PC-3 (cell line): ENCODE results near the gene DZIP3. TPM values are rescaled to one million over a fixed set of nuclear protein-coding genes. Genes with fewer than 3 reads are reported as not detected.

Experiments used
- ATAC-seq: fragments of 200-7000 bp; cut with Tn5 transposase; 2 replicates; pipeline ENCODE4 v1.9.1; 2020; ENCODE audit warnings: mild to moderate bottlenecking, moderate library complexity
- BruUV-seq: library from RNA; stranded (reverse); fragments of 400-500 nt; replicated peaks from 2 replicates; lab custom pipeline; 2021; lab: Mats Ljungman, UMichigan
- CTCF ChIA-PET: fragments of 300-600 bp; sonication (Branson Sonifier 250); formaldehyde crosslinking; loops from one replicate; lab custom pipeline; 2022; ENCODE audit warnings: antibody characterized with exemption; lab: Charles Lee
- POLR2A ChIA-PET: fragments of 300-600 bp; sonication (Branson Sonifier 250); formaldehyde crosslinking; loops from one replicate; lab custom pipeline; 2022; ENCODE audit warnings: antibody characterized with exemption; ENCODE audit not compliant: unreplicated experiment; lab: Charles Lee
- DNase-seq: peaks from one replicate; pipeline ENCODE4 v3.0.0-alpha.2; 2015
- H2AFZ ChIP-seq: fragments of 300-600 bp; sonication (generic); 2 replicates; pipeline ENCODE4 v1.6.0; 2016; ENCODE audit warnings: antibody characterized with exemption, low read length
- H3F3A ChIP-seq: fragments of 300-600 bp; sonication (generic); one replicate; pipeline ENCODE4 v1.6.0; 2017; ENCODE audit warnings: antibody characterized with exemption, low read length, control low read depth, mild to moderate bottlenecking; ENCODE audit not compliant: unreplicated experiment
- H3K27ac ChIP-seq: fragments of 300-600 bp; sonication (generic); 2 replicates; pipeline ENCODE4 v1.5.1; 2016; ENCODE audit warnings: mild to moderate bottlenecking, low read length
- H3K27me3 ChIP-seq: fragments of 300-600 bp; sonication (generic); 2 replicates; pipeline ENCODE4 v1.6.1; 2016; ENCODE audit warnings: low read length, mixed read lengths
- H3K36me3 ChIP-seq: fragments of 300-600 bp; sonication (generic); 2 replicates; pipeline ENCODE4 v1.6.1; 2016; ENCODE audit warnings: low read depth, mixed run types, low read length, mixed read lengths
- H3K4me1 ChIP-seq: fragments of 300-600 bp; sonication (generic); 2 replicates; pipeline ENCODE4 v1.5.1; 2016; ENCODE audit warnings: low read length; ENCODE audit not compliant: insufficient read depth
- H3K4me2 ChIP-seq: fragments of 300-600 bp; sonication (generic); 2 replicates; pipeline ENCODE4 v1.6.0; 2016; ENCODE audit warnings: low read length
- H3K4me3 ChIP-seq: fragments of 300-600 bp; sonication (generic); 2 replicates; pipeline ENCODE4 v1.5.1; 2016; ENCODE audit warnings: mild to moderate bottlenecking, low read length, mixed read lengths
- H3K79me2 ChIP-seq: fragments of 300-600 bp; sonication (generic); 2 replicates; pipeline ENCODE4 v1.6.1; 2017; ENCODE audit warnings: low read length, mixed read lengths
- H3K9ac ChIP-seq: fragments of 300-600 bp; sonication (generic); 2 replicates; pipeline ENCODE4 v1.6.0; 2016; ENCODE audit warnings: mild to moderate bottlenecking, low read length
- H3K9me2 ChIP-seq: fragments of 300-600 bp; sonication (generic); replicated peaks from 2 replicates; pipeline ENCODE4 v1.6.1; 2016; ENCODE audit warnings: mixed run types, low read length, mixed read lengths
- H3K9me3 ChIP-seq: fragments of 300-600 bp; sonication (generic); 2 replicates; pipeline ENCODE4 v1.6.1; 2016; ENCODE audit warnings: low read length, mixed read lengths
- H4K20me1 ChIP-seq: fragments of 300-600 bp; sonication (generic); 2 replicates; pipeline ENCODE4 v1.6.1; 2016; ENCODE audit warnings: low read length, mixed read lengths
- EZH2 ChIP-seq: fragments of 300-600 bp; sonication (generic); IDR thresholded peaks from one replicate; pipeline ENCODE4 v1.6.1; 2017; ENCODE audit warnings: antibody characterized with exemption, mild to moderate bottlenecking, low read length; ENCODE audit not compliant: unreplicated experiment
- EZH2phosphoT487 ChIP-seq: fragments of 300-600 bp; sonication (generic); IDR thresholded peaks from 2 replicates; pipeline ENCODE4 v1.6.1; 2018; ENCODE audit warnings: mild to moderate bottlenecking, antibody characterized with exemption, low read length, borderline replicate concordance
- intact Hi-C: fragments of 100-400 bp; cut with micrococcal nuclease; formaldehyde crosslinking; loops from 2 replicates; pipeline ENCODE4 v1.9.0; 2023
- total RNA-seq: library from RNA; depleted of rRNA; stranded (reverse); fragments of >200 nt; gene quantifications from 2 replicates; pipeline ENCODE4 v1.2.3, GENCODE V29; 2014
- TF ChIP-seq, protein P1 (sequence below): fragments of 300-600 bp; sonication (generic); conservative IDR thresholded peaks from 2 replicates; pipeline ENCODE4 v1.5.1; 2017; ENCODE audit warnings: antibody characterized with exemption, low read depth, mild to moderate bottlenecking, low read length

Gene DZIP3
- total RNA-seq, 1 experiment from 2014 or later, result 7.3 TPM

- intact Hi-C loops, result no loop called here
- TF ChIP-seq EZH2phosphoT487, result no peak
- no peak for TF ChIP-seq EZH2
- H3K27me3 ChIP-seq, result no peaks in the 10 kb centered on the region
- H3K4me2 ChIP-seq, result no peak overlapping the region
- DNase-seq (no peak), ATAC-seq (no peak)
- no peaks in the 10 kb centered on the region for H3K4me1 ChIP-seq
- no TSS peak for BruUV-seq
- no peak overlapping the region for H2AFZ ChIP-seq
- no peaks in the 10 kb centered on the region for H3F3A ChIP-seq
- no peak overlapping the region for H3K9ac ChIP-seq
- no peak overlapping the region for H3K27ac ChIP-seq
- H3K79me2 ChIP-seq, result no peaks in the 10 kb centered on the region
- ChIA-PET CTCF (no interaction called here), POLR2A (no interaction called here)
- no peaks in the 10 kb centered on the region for H4K20me1 ChIP-seq
- H3K4me3 ChIP-seq, result no peak overlapping the region
- H3K36me3 ChIP-seq, result no peaks in the 10 kb centered on the region
- H3K9me3 ChIP-seq, result no peaks in the 10 kb centered on the region
- H3K9me2 ChIP-seq, result no peaks in the 10 kb centered on the region
These were observed 34.0 kb downstream of the DZIP3 start for GRCh38 chr3:108623504-108623903.

- Histone ChIP-seq H3K4me2 (no peak overlapping the region), H3K9me2 (no peaks in the 10 kb centered on the region), H2AFZ (no peak overlapping the region), H3K9ac (no peak overlapping the region), H3K79me2 (no peaks in the 10 kb centered on the region), H3K4me3 (no peak overlapping the region), H3F3A (no peaks in the 10 kb centered on the region), H3K27me3 (no peaks in the 10 kb centered on the region), H3K27ac (no peak overlapping the region), H3K9me3 (no peaks in the 10 kb centered on the region), H4K20me1 (no peaks in the 10 kb centered on the region), H3K36me3 (no peaks in the 10 kb centered on the region), H3K4me1 (no peaks in the 10 kb centered on the region)
- ATAC-seq, result no peak
- TF ChIP-seq, protein P1, sequence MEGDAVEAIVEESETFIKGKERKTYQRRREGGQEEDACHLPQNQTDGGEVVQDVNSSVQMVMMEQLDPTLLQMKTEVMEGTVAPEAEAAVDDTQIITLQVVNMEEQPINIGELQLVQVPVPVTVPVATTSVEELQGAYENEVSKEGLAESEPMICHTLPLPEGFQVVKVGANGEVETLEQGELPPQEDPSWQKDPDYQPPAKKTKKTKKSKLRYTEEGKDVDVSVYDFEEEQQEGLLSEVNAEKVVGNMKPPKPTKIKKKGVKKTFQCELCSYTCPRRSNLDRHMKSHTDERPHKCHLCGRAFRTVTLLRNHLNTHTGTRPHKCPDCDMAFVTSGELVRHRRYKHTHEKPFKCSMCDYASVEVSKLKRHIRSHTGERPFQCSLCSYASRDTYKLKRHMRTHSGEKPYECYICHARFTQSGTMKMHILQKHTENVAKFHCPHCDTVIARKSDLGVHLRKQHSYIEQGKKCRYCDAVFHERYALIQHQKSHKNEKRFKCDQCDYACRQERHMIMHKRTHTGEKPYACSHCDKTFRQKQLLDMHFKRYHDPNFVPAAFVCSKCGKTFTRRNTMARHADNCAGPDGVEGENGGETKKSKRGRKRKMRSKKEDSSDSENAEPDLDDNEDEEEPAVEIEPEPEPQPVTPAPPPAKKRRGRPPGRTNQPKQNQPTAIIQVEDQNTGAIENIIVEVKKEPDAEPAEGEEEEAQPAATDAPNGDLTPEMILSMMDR, result no peak
- TF ChIP-seq EZH2phosphoT487 (no peak), EZH2 (no peak)
- ChIA-PET POLR2A (interaction anchor here (0.5 kb wide), 1 partner anchor 124 kb away, joined by 10 read pairs; no protein-coding TSS in a partner anchor), CTCF (no interaction called here)
- BruUV-seq, result no TSS peak
- no peak for DNase-seq
- intact Hi-C loops, result no loop called here
These were observed 40.5 kb downstream of the DZIP3 start for GRCh38 chr3:108629974-108630373.

GRCh38 chr3:108642526-108642925, 53.0 kb downstream of the DZIP3 start:
- ATAC-seq, result no peak
- Histone ChIP-seq H4K20me1 (no peaks in the 10 kb centered on the region), H3K9me2 (no peaks in the 10 kb centered on the region), H3K27ac (no peak overlapping the region), H2AFZ (no peak overlapping the region), H3K4me3 (no peak overlapping the region), H3K9ac (no peak overlapping the region), H3K9me3 (no peaks in the 10 kb centered on the region), H3F3A (no peaks in the 10 kb centered on the region), H3K4me1 (no peaks in the 10 kb centered on the region), H3K4me2 (no peak overlapping the region), H3K79me2 (no peaks in the 10 kb centered on the region), H3K36me3 (no peaks in the 10 kb centered on the region), H3K27me3 (no peaks in the 10 kb centered on the region)
- CTCF ChIA-PET, result no interaction called here
- no TSS peak for BruUV-seq
- no peak for DNase-seq
- intact Hi-C loops, result no loop called here
- TF ChIP-seq EZH2phosphoT487 (no peak), EZH2 (no peak)
- TF ChIP-seq, protein P1, result no peak
- POLR2A ChIA-PET, result no interaction called here
